ENCODE measurements around the gene MFAP4. TPM values are rescaled to one million over a fixed set of nuclear protein-coding genes. Genes with fewer than 3 reads are reported as not detected.

Gene MFAP4
- polyA plus RNA-seq, 1 donor from 2014 or later = not detected

DNA sequence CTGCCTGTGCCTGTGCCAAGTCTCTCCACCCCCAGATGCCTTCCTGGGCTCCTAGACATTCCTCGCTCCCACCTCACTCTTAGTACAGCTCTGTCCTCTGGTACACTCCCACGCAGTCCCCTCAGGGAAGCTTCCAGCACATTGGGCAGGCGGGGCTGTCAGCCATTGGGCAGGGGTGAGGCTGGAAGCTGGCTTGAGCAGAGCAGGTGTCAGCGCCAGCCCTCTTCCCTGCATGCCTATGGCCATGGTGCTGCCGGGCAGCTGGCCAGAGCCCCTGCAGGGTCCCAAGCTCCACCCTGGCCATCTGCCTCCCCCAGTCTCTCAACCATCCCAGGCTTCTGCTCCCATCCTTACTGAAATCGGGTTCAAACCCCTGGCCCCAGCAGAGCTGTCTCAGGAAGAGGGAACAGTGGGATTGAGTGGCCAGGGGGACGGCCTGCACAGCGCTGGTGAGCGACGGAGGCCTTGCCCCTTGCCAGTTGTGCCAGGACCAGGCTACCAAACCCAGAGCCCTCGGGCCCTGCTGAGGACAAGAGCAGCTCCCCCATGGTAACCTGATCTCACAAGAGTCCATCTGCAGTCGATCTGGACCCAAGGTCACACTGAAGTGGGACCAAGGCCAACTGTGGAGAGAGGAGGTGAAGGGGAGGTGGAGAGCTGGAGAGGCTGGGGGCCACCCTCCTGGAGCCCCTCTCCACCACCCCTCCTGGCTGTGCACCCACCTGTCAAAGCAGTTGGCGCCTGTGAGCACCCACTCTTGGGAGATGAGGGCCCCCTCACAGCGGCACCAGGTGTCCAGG, 22.1 kb downstream of the MFAP4 start:
- Histone ChIP-seq H3K79me2 (replicated peaks; ENCODE audit: insufficient read depth, low read length) (peaks cover 7% of the 10 kb centered on the region), H3K9me2 (ENCODE audit: insufficient read depth, low read length) (no peaks in the 10 kb centered on the region), H4K20me1 (ENCODE audit: insufficient read depth) (no peaks in the 10 kb centered on the region), H3K27me3 (ENCODE audit: insufficient read depth, low read depth, low read length) (no peaks in the 10 kb centered on the region), H3K36me3 (ENCODE audit: insufficient read depth, low read length) (peaks cover 2% of the 10 kb centered on the region), H3K27ac (ENCODE audit: low read length) (no peak overlapping the region), H2AFZ (ENCODE audit: low read depth, low read length) (no peak overlapping the region), H3K9me3 (ENCODE audit: low read length) (no peaks in the 10 kb centered on the region), H3F3A (ENCODE audit: insufficient read depth, low read length, poor library complexity, severe bottlenecking) (no peaks in the 10 kb centered on the region), H3K4me2 (ENCODE audit: low read length) (no peak overlapping the region), H3K4me3 (ENCODE audit: low read length) (no peak overlapping the region), H3K9ac (ENCODE audit: low read length) (no peak overlapping the region)
- TF ChIP-seq SMC3 (conservative IDR thresholded peaks at IDR 0.05; ENCODE audit: poor library complexity) (no peak), EP300 (conservative IDR thresholded peaks at IDR 0.05; ENCODE audit: poor library complexity, severe bottlenecking) (no peak), MXI1 (conservative IDR thresholded peaks at IDR 0.05; ENCODE audit: poor library complexity, severe bottlenecking) (no peak), EZH2 (IDR thresholded peaks at IDR 0.05; ENCODE audit: borderline replicate concordance, insufficient read depth, low read length, poor library complexity, severe bottlenecking) (no peak), POLR2AphosphoS5 (IDR thresholded peaks at IDR 0.05) (no peak), TAF1 (IDR thresholded peaks at IDR 0.05; ENCODE audit: low read depth) (no peak), RAD21 (conservative IDR thresholded peaks at IDR 0.05) (no peak)
- TF ChIP-seq, protein P1, sequence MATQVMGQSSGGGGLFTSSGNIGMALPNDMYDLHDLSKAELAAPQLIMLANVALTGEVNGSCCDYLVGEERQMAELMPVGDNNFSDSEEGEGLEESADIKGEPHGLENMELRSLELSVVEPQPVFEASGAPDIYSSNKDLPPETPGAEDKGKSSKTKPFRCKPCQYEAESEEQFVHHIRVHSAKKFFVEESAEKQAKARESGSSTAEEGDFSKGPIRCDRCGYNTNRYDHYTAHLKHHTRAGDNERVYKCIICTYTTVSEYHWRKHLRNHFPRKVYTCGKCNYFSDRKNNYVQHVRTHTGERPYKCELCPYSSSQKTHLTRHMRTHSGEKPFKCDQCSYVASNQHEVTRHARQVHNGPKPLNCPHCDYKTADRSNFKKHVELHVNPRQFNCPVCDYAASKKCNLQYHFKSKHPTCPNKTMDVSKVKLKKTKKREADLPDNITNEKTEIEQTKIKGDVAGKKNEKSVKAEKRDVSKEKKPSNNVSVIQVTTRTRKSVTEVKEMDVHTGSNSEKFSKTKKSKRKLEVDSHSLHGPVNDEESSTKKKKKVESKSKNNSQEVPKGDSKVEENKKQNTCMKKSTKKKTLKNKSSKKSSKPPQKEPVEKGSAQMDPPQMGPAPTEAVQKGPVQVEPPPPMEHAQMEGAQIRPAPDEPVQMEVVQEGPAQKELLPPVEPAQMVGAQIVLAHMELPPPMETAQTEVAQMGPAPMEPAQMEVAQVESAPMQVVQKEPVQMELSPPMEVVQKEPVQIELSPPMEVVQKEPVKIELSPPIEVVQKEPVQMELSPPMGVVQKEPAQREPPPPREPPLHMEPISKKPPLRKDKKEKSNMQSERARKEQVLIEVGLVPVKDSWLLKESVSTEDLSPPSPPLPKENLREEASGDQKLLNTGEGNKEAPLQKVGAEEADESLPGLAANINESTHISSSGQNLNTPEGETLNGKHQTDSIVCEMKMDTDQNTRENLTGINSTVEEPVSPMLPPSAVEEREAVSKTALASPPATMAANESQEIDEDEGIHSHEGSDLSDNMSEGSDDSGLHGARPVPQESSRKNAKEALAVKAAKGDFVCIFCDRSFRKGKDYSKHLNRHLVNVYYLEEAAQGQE (IDR thresholded peaks at IDR 0.05; ENCODE audit: borderline replicate concordance) = no peak
- TF ChIP-seq, protein P2, sequence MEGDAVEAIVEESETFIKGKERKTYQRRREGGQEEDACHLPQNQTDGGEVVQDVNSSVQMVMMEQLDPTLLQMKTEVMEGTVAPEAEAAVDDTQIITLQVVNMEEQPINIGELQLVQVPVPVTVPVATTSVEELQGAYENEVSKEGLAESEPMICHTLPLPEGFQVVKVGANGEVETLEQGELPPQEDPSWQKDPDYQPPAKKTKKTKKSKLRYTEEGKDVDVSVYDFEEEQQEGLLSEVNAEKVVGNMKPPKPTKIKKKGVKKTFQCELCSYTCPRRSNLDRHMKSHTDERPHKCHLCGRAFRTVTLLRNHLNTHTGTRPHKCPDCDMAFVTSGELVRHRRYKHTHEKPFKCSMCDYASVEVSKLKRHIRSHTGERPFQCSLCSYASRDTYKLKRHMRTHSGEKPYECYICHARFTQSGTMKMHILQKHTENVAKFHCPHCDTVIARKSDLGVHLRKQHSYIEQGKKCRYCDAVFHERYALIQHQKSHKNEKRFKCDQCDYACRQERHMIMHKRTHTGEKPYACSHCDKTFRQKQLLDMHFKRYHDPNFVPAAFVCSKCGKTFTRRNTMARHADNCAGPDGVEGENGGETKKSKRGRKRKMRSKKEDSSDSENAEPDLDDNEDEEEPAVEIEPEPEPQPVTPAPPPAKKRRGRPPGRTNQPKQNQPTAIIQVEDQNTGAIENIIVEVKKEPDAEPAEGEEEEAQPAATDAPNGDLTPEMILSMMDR (IDR thresholded peaks at IDR 0.05; ENCODE audit: poor library complexity, severe bottlenecking) = no peak

DNA sequence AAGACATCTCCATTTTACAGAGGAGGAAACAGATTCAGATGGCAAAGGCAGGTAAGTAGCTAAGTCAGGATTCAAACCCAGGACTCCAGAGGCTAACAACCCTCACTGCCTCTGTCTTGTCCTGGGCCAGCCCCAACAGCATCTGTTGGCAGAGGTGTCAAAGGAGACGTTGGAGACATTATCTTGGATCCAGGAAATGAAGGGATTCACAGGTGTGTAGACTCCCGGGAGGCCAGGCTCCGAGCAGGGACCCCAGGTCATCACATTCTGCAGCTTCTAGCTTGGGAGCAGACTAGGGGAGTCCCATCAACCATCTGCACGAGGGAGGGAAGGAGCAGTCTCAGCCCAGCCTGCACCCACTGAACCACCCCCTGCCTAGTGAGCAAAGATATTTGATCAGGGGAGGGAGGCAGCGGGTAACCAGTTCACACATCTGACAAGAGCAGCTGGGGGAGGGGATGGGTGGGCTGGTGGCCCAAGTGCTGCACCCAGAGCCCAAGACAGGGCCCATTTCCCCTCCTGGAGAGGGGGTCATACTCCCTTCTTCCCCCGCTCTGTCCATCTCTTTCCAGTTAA, 23.4 kb downstream of the MFAP4 start:
- TF ChIP-seq EZH2 (IDR thresholded peaks at IDR 0.05; ENCODE audit: borderline replicate concordance, insufficient read depth, low read length, poor library complexity, severe bottlenecking) (no peak), MXI1 (conservative IDR thresholded peaks at IDR 0.05; ENCODE audit: poor library complexity, severe bottlenecking) (no peak), POLR2AphosphoS5 (IDR thresholded peaks at IDR 0.05) (no peak), TAF1 (IDR thresholded peaks at IDR 0.05; ENCODE audit: low read depth) (no peak), RAD21 (conservative IDR thresholded peaks at IDR 0.05) (no peak), EP300 (conservative IDR thresholded peaks at IDR 0.05; ENCODE audit: poor library complexity, severe bottlenecking) (no peak), SMC3 (conservative IDR thresholded peaks at IDR 0.05; ENCODE audit: poor library complexity) (no peak)
- TF ChIP-seq, protein P2 (IDR thresholded peaks at IDR 0.05; ENCODE audit: poor library complexity, severe bottlenecking) = no peak
- TF ChIP-seq, protein P1 (IDR thresholded peaks at IDR 0.05; ENCODE audit: borderline replicate concordance) = no peak
- H3K4me2 ChIP-seq (ENCODE audit: low read length) = no peak overlapping the region

More for the DNA sequence above, 23.4 kb downstream of the MFAP4 start:
- H2AFZ ChIP-seq (ENCODE audit: low read depth, low read length) = no peak overlapping the region
- no peaks in the 10 kb centered on the region for H3F3A ChIP-seq (ENCODE audit: insufficient read depth, low read length, poor library complexity, severe bottlenecking)
- H3K9ac ChIP-seq (ENCODE audit: low read length) = no peak overlapping the region
- no peaks in the 10 kb centered on the region for H4K20me1 ChIP-seq (ENCODE audit: insufficient read depth)
- no peaks in the 10 kb centered on the region for H3K9me3 ChIP-seq (ENCODE audit: low read length)
- H3K9me2 ChIP-seq (ENCODE audit: insufficient read depth, low read length) = no peaks in the 10 kb centered on the region
- peaks cover 7% of the 10 kb centered on the region for H3K36me3 ChIP-seq (ENCODE audit: insufficient read depth, low read length)
- no peak overlapping the region for H3K4me3 ChIP-seq (ENCODE audit: low read length)
- no peaks in the 10 kb centered on the region for H3K27me3 ChIP-seq (ENCODE audit: insufficient read depth, low read depth, low read length)
- no peak overlapping the region for H3K27ac ChIP-seq (ENCODE audit: low read length)
- H3K79me2 ChIP-seq (replicated peaks; ENCODE audit: insufficient read depth, low read length) = peaks cover 7% of the 10 kb centered on the region

Data from neural cell (in vitro differentiated cells).